ENCODE data around the gene RNF157.

The RNF157 gene

DNA sequence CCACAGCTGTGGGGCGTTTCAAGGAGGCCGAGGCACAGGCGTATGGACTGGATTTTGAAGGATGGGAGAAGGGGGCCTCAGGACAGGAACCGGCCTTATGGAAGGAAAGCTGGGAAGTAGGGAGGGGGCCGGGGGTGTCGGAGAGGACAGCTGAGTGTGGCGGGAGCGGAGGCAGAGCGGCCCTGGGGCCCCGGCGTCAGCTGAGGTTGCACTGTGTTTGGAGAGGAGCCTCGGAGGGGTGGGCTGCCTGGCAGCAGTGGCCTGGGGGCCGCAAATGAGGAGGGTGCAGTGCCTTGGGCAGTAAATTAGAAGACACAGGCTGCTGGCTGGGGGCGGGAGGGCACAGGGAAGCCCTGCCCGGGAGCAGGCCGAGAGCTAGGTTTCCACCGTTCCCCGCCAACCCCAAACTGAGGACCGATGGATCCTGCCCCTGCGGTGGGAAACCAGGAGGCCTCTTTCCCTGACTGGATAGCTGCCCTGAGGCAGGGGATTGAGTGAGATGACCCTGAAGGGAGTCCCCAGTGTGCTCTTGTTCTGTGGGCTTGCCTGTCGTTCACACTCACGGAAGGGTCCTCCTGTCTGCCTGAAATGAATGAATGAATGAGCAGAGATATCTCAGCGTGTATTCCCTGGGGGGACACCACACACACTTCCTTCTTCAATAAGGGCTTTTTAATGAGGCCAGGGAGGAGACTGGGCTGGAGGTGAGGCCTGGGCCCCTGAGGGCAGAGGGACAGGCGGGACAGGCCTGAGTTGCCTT is 117.7 kb downstream of the RNF157 start:
- Histone ChIP-seq H3K4me3 (ENCODE audit: low read depth, low read length) (no peak overlapping the region), H3K9ac (no peak overlapping the region), H2AFZ (no peak overlapping the region), H3K79me2 (no peaks in the 10 kb centered on the region), H3K27ac (no peak overlapping the region), H3K4me1 (no peaks in the 10 kb centered on the region), H3K9me3 (ENCODE audit: control insufficient read depth, low read length) (no peaks in the 10 kb centered on the region), H3K36me3 (ENCODE audit: control insufficient read depth, insufficient read depth, low read length) (no peaks in the 10 kb centered on the region), H3K27me3 (ENCODE audit: control insufficient read depth, insufficient read depth, low read length) (no peaks in the 10 kb centered on the region), H3K4me2 (ENCODE audit: low read length) (no peak overlapping the region)
- no peak for TF ChIP-seq CTCF (IDR thresholded peaks at IDR 0.05)

GRCh38 chr17:76121932-76122430 is 118.3 kb downstream of the RNF157 start:
- H3K27me3 ChIP-seq (ENCODE audit: control insufficient read depth, insufficient read depth, low read length), result no peaks in the 10 kb centered on the region
- H3K9ac ChIP-seq, result no peak overlapping the region
- H3K9me3 ChIP-seq (ENCODE audit: control insufficient read depth, low read length), result no peaks in the 10 kb centered on the region
- peak overlapping the region; percentile 61 for H3K4me2 ChIP-seq (ENCODE audit: low read length)
- H3K4me1 ChIP-seq, result no peaks in the 10 kb centered on the region
- no peaks in the 10 kb centered on the region for H3K36me3 ChIP-seq (ENCODE audit: control insufficient read depth, insufficient read depth, low read length)
- H2AFZ ChIP-seq, result peak overlapping the region; percentile 95
- no peaks in the 10 kb centered on the region for H3K79me2 ChIP-seq
- H3K4me3 ChIP-seq (ENCODE audit: low read depth, low read length), result no peak overlapping the region
- no peak overlapping the region for H3K27ac ChIP-seq
- TF ChIP-seq CTCF (IDR thresholded peaks at IDR 0.05), result no peak

DNA sequence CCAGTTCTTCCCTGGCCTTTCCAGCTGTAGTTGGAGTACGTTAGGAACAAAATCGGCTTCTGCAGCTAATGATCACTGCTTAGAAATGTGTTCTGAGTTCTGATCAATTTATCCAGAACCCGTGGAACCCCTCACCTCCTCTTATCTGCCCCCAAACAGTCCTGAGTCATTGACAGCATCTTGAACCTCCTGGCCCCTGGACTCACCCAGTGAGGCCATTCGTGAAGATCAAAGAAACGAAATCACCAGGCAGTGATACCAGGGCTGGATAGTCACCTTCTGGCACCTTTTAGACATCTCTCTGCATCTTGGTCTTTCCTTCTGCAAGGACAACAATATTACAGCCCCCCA is 119.7 kb downstream of the RNF157 start:
- H3K9ac ChIP-seq, result no peak overlapping the region
- H2AFZ ChIP-seq, result no peak overlapping the region
- no peak overlapping the region for H3K4me2 ChIP-seq (ENCODE audit: low read length)
- no peaks in the 10 kb centered on the region for H3K9me3 ChIP-seq (ENCODE audit: control insufficient read depth, low read length)
- H3K27me3 ChIP-seq (ENCODE audit: control insufficient read depth, insufficient read depth, low read length), result no peaks in the 10 kb centered on the region
- no peaks in the 10 kb centered on the region for H3K79me2 ChIP-seq
- TF ChIP-seq CTCF (IDR thresholded peaks at IDR 0.05), result no peak
- H3K4me1 ChIP-seq, result no peaks in the 10 kb centered on the region
- H3K4me3 ChIP-seq (ENCODE audit: low read depth, low read length), result no peak overlapping the region
- no peaks in the 10 kb centered on the region for H3K36me3 ChIP-seq (ENCODE audit: control insufficient read depth, insufficient read depth, low read length)
- no peak overlapping the region for H3K27ac ChIP-seq

DNA sequence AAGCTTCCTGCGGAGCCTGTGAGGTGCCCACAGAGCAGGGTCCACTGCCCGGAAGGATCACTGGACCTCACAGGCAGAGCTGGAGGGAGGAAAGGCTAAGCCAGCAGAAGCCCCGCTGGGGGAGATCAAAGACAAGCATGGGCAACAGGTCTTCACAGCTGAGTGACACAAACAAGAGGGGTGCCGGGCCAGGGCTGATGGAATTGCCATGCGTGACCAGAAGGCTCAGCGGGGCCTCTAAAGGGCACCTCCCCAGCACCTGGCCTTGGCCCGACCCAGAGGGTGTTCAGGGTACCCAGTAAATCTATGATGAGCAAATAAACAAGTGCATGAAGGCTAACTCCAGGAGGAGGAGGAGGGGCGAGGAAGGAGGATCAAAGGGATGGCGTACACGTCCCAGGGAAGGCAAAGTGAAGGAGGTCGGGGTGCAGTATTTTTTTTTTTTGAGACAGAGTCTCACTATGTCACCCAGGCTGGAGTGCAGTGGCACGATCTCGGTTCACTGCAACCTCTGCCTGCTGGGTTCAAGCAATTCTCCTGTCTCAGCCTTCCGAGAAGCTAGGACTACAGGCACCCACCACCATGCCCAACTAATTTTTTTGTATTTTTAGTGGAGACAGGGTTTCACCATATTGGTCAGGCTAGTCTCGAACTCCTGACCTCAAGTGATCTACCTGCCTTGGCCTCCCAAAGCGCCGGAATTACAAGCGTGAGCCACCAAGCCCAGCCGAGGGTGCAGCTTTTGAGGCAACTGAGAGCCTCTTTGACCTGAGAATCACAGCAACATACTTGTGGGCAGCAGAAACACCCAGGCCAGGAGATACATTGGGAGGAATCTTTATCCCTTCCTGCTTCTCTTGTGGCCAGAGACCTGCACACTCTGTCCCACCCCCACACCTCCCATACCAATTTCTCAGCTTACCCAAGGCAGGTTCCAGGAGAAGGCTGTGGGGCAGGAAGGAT is 120.6 kb downstream of the RNF157 start:
- Histone ChIP-seq H3K27me3 (ENCODE audit: control insufficient read depth, insufficient read depth, low read length) (no peaks in the 10 kb centered on the region), H3K9me3 (ENCODE audit: control insufficient read depth, low read length) (no peaks in the 10 kb centered on the region), H3K4me1 (no peaks in the 10 kb centered on the region), H3K4me3 (ENCODE audit: low read depth, low read length) (no peak overlapping the region), H3K27ac (no peak overlapping the region), H2AFZ (no peak overlapping the region), H3K9ac (no peak overlapping the region), H3K79me2 (no peaks in the 10 kb centered on the region), H3K4me2 (ENCODE audit: low read length) (no peak overlapping the region), H3K36me3 (ENCODE audit: control insufficient read depth, insufficient read depth, low read length) (no peaks in the 10 kb centered on the region)
- no peak for TF ChIP-seq CTCF (IDR thresholded peaks at IDR 0.05)

Measured in parathyroid adenoma (tissue), 2 donors.